CD4-positive, alpha-beta T cell (primary cell): ENCODE results near the gene SSBP4. TPM values are rescaled to one million over a fixed set of nuclear protein-coding genes. Genes with fewer than 3 reads are reported as not detected.
A peak's percentile ranks its signal among the peaks of the same experiment; 100 is the strongest.
"Not testable (repeated sequence)": the region's sequence is repeated elsewhere in the genome, so short reads cannot be mapped to it uniquely, and the experiment has no call there.

Source experiments
- ATAC-seq: fragments of 200-7000 bp; cut with Tn5 transposase; one replicate; pipeline ENCODE4 v1.10.0; 2022; ENCODE audit warnings: mild to moderate bottlenecking; ENCODE audit not compliant: poor library complexity
- CTCF ChIA-PET: fragments of 350-600 bp; sonication (Branson Sonifier 250); formaldehyde crosslinking; loops from one replicate; lab custom pipeline; 2021; ENCODE audit warnings: antibody characterized with exemption, inconsistent platforms; lab: Charles Lee
- POLR2A ChIA-PET: fragments of 350-600 bp; sonication (Branson Sonifier 250); formaldehyde crosslinking; loops from one replicate; lab custom pipeline; 2021; ENCODE audit warnings: antibody characterized with exemption, inconsistent platforms; lab: Charles Lee
- DNase-seq, 14 experiments: peaks; one replicate each; pipeline ENCODE4 v3.0.0-alpha.2; 2013 to 2020; ENCODE audit warnings: mixed read lengths in 2 of 14
- H3K27ac ChIP-seq, 2 donors: one replicate each; pipeline versions ENCODE4 v1.5.1 to v1.7.0; 2013; ENCODE audit warnings: low read length in 2 of 2, low read depth in 1 of 2, mild to moderate bottlenecking in 1 of 2
- H3K27me3 ChIP-seq, 2 experiments: 1 replicate in 1 of 2; 2 replicates in 1 of 2; pipeline versions ENCODE4 v1.6.1 to v1.7.0; 2013; ENCODE audit warnings: low read length in 2 of 2, control low read depth in 1 of 2, mild to moderate bottlenecking in 1 of 2, moderate library complexity in 1 of 2; ENCODE audit not compliant: insufficient read depth in 2 of 2, control insufficient read depth in 1 of 2
- H3K36me3 ChIP-seq: one replicate; pipeline ENCODE4 v1.6.1; 2013; ENCODE audit warnings: low read length, control low read depth; ENCODE audit not compliant: insufficient read depth
- H3K4me1 ChIP-seq: one replicate; pipeline ENCODE4 v1.6.1; 2013; ENCODE audit warnings: low read length, control low read depth; ENCODE audit not compliant: insufficient read depth
- H3K4me3 ChIP-seq: one replicate; pipeline ENCODE4 v1.5.1; 2013; ENCODE audit warnings: mild to moderate bottlenecking, low read length, moderate library complexity
- H3K9me3 ChIP-seq, 2 experiments: 1 replicate in 1 of 2; 2 replicates in 1 of 2; pipeline versions ENCODE4 v1.6.1 to v1.7.0; 2013; ENCODE audit warnings: low read length in 2 of 2, mild to moderate bottlenecking in 2 of 2, control low read depth in 1 of 2, moderate library complexity in 1 of 2; ENCODE audit not compliant: control insufficient read depth in 1 of 2, insufficient read depth in 1 of 2
- H3K27ac Mint-ChIP-seq: one replicate; pipeline ENCODE4 v1.8.0; 2020; ENCODE audit warnings: mixed read lengths
- H3K27me3 Mint-ChIP-seq: one replicate; pipeline ENCODE4 v1.8.0; 2021; ENCODE audit warnings: mixed read lengths
- H3K36me3 Mint-ChIP-seq: one replicate; pipeline ENCODE4 v1.8.0; 2021; ENCODE audit warnings: low read depth, mixed read lengths
- H3K4me1 Mint-ChIP-seq: one replicate; pipeline ENCODE4 v1.8.0; 2021; ENCODE audit warnings: low read depth, mixed read lengths
- H3K4me3 Mint-ChIP-seq: one replicate; pipeline ENCODE4 v1.8.0; 2020; ENCODE audit warnings: mild to moderate bottlenecking, mixed read lengths
- H3K9me3 Mint-ChIP-seq: one replicate; pipeline ENCODE4 v1.8.0; 2020; ENCODE audit warnings: mixed read lengths
- CTCF ChIP-seq: fragments of 200-600 bp; IDR thresholded peaks from one replicate; pipeline ENCODE4 v1.8.0; 2022; ENCODE audit warnings: antibody characterized with exemption, mild to moderate bottlenecking
- intact Hi-C, 2 experiments: fragments of 100-400 bp; cut with DNase I in 1 of 2; cut with micrococcal nuclease in 1 of 2; formaldehyde crosslinking; loops; one replicate each; pipeline versions ENCODE4 v1.15.1 to v1.9.0; 2023 to 2025; cut with DNase I, micrococcal nuclease
- total RNA-seq, 174 experiments: library from RNA in 2 of 174; stranded (reverse) in 2 of 174; gene quantifications; one replicate each; pipeline ENCODE4 v1.2.3 and lab custom pipeline; 2021 to 2026

SSBP4 gene
- total RNA-seq, 2 experiments from 2014 or later = 44.0 to 50.9 TPM

- ChIA-PET POLR2A (no interaction called here), CTCF (interaction anchor here (2.1 kb wide), 1 partner anchor 11 kb away, joined by 8 read pairs; no protein-coding TSS in a partner anchor)
- Histone ChIP-seq H3K4me3 (no peak overlapping the region), H3K9me3 (peaks cover 0 to 7% of the 10 kb centered on the region in 2 experiments), H3K36me3 (no peaks in the 10 kb centered on the region), H3K27me3 (peaks cover 17% of the 10 kb centered on the region in 2 experiments), H3K27ac (no peak overlapping the region), H3K4me1 (peaks cover 10% of the 10 kb centered on the region)
- ATAC-seq (no peak), DNase-seq (peak in 1 of 14 experiments; percentile 40)
- no peak overlapping the region for H3K27ac Mint-ChIP-seq
- no peak overlapping the region for H3K4me3 Mint-ChIP-seq
- H3K36me3 Mint-ChIP-seq = no peaks in the 10 kb centered on the region
- no peak for TF ChIP-seq CTCF
- intact Hi-C loops = no loop called here
- no peaks in the 10 kb centered on the region for H3K9me3 Mint-ChIP-seq
- H3K27me3 Mint-ChIP-seq = peaks cover 24% of the 10 kb centered on the region
- no peaks in the 10 kb centered on the region for H3K4me1 Mint-ChIP-seq
Observed at GRCh38 chr19:18399008-18399407, 20.2 kb upstream of the SSBP4 start.

GRCh38 chr19:18401580-18402112, 17.6 kb upstream of the SSBP4 start:
- ChIA-PET CTCF (interaction anchor here (1.1 kb wide), 1 partner anchor 13 kb away, joined by 5 read pairs; no protein-coding TSS in a partner anchor), POLR2A (no interaction called here)
- no peak for ATAC-seq
- no peak overlapping the region for H3K4me3 Mint-ChIP-seq
- Histone ChIP-seq H3K36me3 (no peaks in the 10 kb centered on the region), H3K4me1 (peaks cover 10% of the 10 kb centered on the region), H3K4me3 (no peak overlapping the region), H3K27ac (no peak overlapping the region), H3K9me3 (no peaks in the 10 kb centered on the region), H3K27me3 (peaks cover 11 to 17% of the 10 kb centered on the region in 2 experiments)
- peaks cover 21% of the 10 kb centered on the region for H3K27me3 Mint-ChIP-seq
- intact Hi-C loops = no loop called here
- no peaks in the 10 kb centered on the region for H3K36me3 Mint-ChIP-seq
- H3K9me3 Mint-ChIP-seq = no peaks in the 10 kb centered on the region
- no peaks in the 10 kb centered on the region for H3K4me1 Mint-ChIP-seq
- no peak overlapping the region for H3K27ac Mint-ChIP-seq
- peak in 3 of 14 experiments; percentile 34 to 77 (median 64) for DNase-seq
- no peak for TF ChIP-seq CTCF

GRCh38 chr19:18402455-18403248, 16.5 kb upstream of the SSBP4 start:
- H3K27me3 ChIP-seq = peaks cover 6 to 10% of the 10 kb centered on the region in 2 experiments
- H3K27ac ChIP-seq, POLR2A ChIA-PET, intact Hi-C loops, H3K36me3 ChIP-seq, H3K4me3 Mint-ChIP-seq, H3K27ac Mint-ChIP-seq, H3K9me3 ChIP-seq, H3K9me3 Mint-ChIP-seq, DNase-seq, CTCF ChIA-PET, H3K4me1 ChIP-seq, H3K4me1 Mint-ChIP-seq, ATAC-seq, H3K36me3 Mint-ChIP-seq, H3K4me3 ChIP-seq: not testable (repeated sequence)
- peaks cover 14% of the 10 kb centered on the region for H3K27me3 Mint-ChIP-seq

GRCh38 chr19:18405754-18406153, 13.4 kb upstream of the SSBP4 start:
- H3K27ac Mint-ChIP-seq, H3K4me1 Mint-ChIP-seq, H3K9me3 ChIP-seq, DNase-seq, H3K9me3 Mint-ChIP-seq, H3K4me1 ChIP-seq, H3K4me3 ChIP-seq, H3K27me3 ChIP-seq, H3K27me3 Mint-ChIP-seq, H3K27ac ChIP-seq, H3K4me3 Mint-ChIP-seq, POLR2A ChIA-PET, ATAC-seq, H3K36me3 ChIP-seq, CTCF ChIA-PET, intact Hi-C loops, H3K36me3 Mint-ChIP-seq: not testable (repeated sequence)
